Adipocyte (in vitro differentiated cells): ENCODE results near the gene ERC1.
A peak's percentile ranks its signal among the peaks of the same experiment; 100 is the strongest.

ENCODE experiments used
- DNase-seq: peaks from one replicate; pipeline ENCODE4 v3.0.0-alpha.2; 2015; ENCODE audit warnings: low read depth
- H3K27me3 ChIP-seq: replicated peaks from 2 replicates; pipeline ENCODE4 v1.7.0; 2013; ENCODE audit warnings: mild to moderate bottlenecking, low read length, moderate library complexity; ENCODE audit not compliant: control insufficient read depth, insufficient read depth
- H3K36me3 ChIP-seq: 2 replicates; pipeline ENCODE4 v1.7.0; 2013; ENCODE audit warnings: low read length, mild to moderate bottlenecking, moderate library complexity; ENCODE audit not compliant: control insufficient read depth, insufficient read depth, severe bottlenecking
- H3K4me1 ChIP-seq: 2 replicates; pipeline ENCODE4 v1.7.0; 2013; ENCODE audit warnings: mild to moderate bottlenecking, low read length, moderate library complexity; ENCODE audit not compliant: control insufficient read depth, insufficient read depth
- H3K4me3 ChIP-seq: 2 replicates; pipeline ENCODE4 v1.7.0; 2013; ENCODE audit warnings: mild to moderate bottlenecking, low read length, moderate library complexity
- H3K9ac ChIP-seq: 2 replicates; pipeline ENCODE4 v1.7.0; 2013; ENCODE audit warnings: mild to moderate bottlenecking, low read length, moderate library complexity
- H3K9me3 ChIP-seq: 2 replicates; pipeline ENCODE4 v1.7.0; 2013; ENCODE audit warnings: mild to moderate bottlenecking, low read length, moderate library complexity; ENCODE audit not compliant: control insufficient read depth

Gene ERC1

GRCh38 chr12:1107669-1108068, 116.6 kb downstream of the ERC1 start:
- Histone ChIP-seq H3K4me1 (no peaks in the 10 kb centered on the region), H3K9me3 (no peaks in the 10 kb centered on the region), H3K4me3 (no peak overlapping the region), H3K9ac (no peak overlapping the region), H3K36me3 (peaks cover 16% of the 10 kb centered on the region), H3K27me3 (no peaks in the 10 kb centered on the region)
- no peak for DNase-seq

GRCh38 chr12:1108276-1108675, 117.3 kb downstream of the ERC1 start:
- peaks cover 16% of the 10 kb centered on the region for H3K36me3 ChIP-seq
- no peak overlapping the region for H3K4me3 ChIP-seq
- H3K27me3 ChIP-seq, result no peaks in the 10 kb centered on the region
- no peaks in the 10 kb centered on the region for H3K4me1 ChIP-seq
- no peak for DNase-seq
- no peak overlapping the region for H3K9ac ChIP-seq
- H3K9me3 ChIP-seq, result no peaks in the 10 kb centered on the region

- Histone ChIP-seq H3K9me3 (no peaks in the 10 kb centered on the region), H3K27me3 (no peaks in the 10 kb centered on the region), H3K4me1 (peaks cover 15% of the 10 kb centered on the region), H3K4me3 (peak overlapping the region; percentile 12), H3K36me3 (peaks cover 14% of the 10 kb centered on the region), H3K9ac (peak overlapping the region; percentile 34)
- peak; percentile 55 for DNase-seq
These were observed 124.6 kb downstream of the ERC1 start for GRCh38 chr12:1115484-1116231.

- Histone ChIP-seq H3K4me3 (no peak overlapping the region), H3K9me3 (no peaks in the 10 kb centered on the region), H3K36me3 (peaks cover under 1% of the 10 kb centered on the region), H3K27me3 (no peaks in the 10 kb centered on the region), H3K9ac (no peak overlapping the region), H3K4me1 (peaks cover 15% of the 10 kb centered on the region)
- no peak for DNase-seq
These were observed 126.3 kb downstream of the ERC1 start for GRCh38 chr12:1117371-1117770.

GRCh38 chr12:1117970-1118563, 127.0 kb downstream of the ERC1 start:
- Histone ChIP-seq H3K4me3 (no peak overlapping the region), H3K4me1 (peaks cover 15% of the 10 kb centered on the region), H3K27me3 (no peaks in the 10 kb centered on the region), H3K9me3 (no peaks in the 10 kb centered on the region), H3K36me3 (no peaks in the 10 kb centered on the region), H3K9ac (no peak overlapping the region)
- peak; percentile 85 for DNase-seq

GRCh38 chr12:1122786-1123185, 131.8 kb downstream of the ERC1 start:
- no peak overlapping the region for H3K9ac ChIP-seq
- no peaks in the 10 kb centered on the region for H3K9me3 ChIP-seq
- H3K4me1 ChIP-seq, result no peaks in the 10 kb centered on the region
- no peaks in the 10 kb centered on the region for H3K27me3 ChIP-seq
- no peak for DNase-seq
- H3K36me3 ChIP-seq, result no peaks in the 10 kb centered on the region
- H3K4me3 ChIP-seq, result no peak overlapping the region

- Histone ChIP-seq H3K4me1 (no peaks in the 10 kb centered on the region), H3K9me3 (no peaks in the 10 kb centered on the region), H3K9ac (no peak overlapping the region), H3K27me3 (no peaks in the 10 kb centered on the region), H3K4me3 (no peak overlapping the region), H3K36me3 (no peaks in the 10 kb centered on the region)
- no peak for DNase-seq
These were observed 135.1 kb downstream of the ERC1 start for GRCh38 chr12:1126091-1126490.

- no peak for DNase-seq
- H3K4me3 ChIP-seq, result no peak overlapping the region
- H3K27me3 ChIP-seq, result no peaks in the 10 kb centered on the region
These were observed 136.0 kb downstream of the ERC1 start for GRCh38 chr12:1127021-1127420.

GRCh38 chr12:1130164-1130563, 139.1 kb downstream of the ERC1 start:
- Histone ChIP-seq H3K36me3 (no peaks in the 10 kb centered on the region), H3K9ac (no peak overlapping the region), H3K4me3 (no peak overlapping the region), H3K27me3 (no peaks in the 10 kb centered on the region), H3K9me3 (no peaks in the 10 kb centered on the region), H3K4me1 (no peaks in the 10 kb centered on the region)
- no peak for DNase-seq

More at GRCh38 chr12:1127021-1127420, 136.0 kb downstream of the ERC1 start:
- Histone ChIP-seq H3K4me1 (no peaks in the 10 kb centered on the region), H3K9ac (no peak overlapping the region), H3K36me3 (no peaks in the 10 kb centered on the region), H3K9me3 (no peaks in the 10 kb centered on the region)

- no peaks in the 10 kb centered on the region for H3K36me3 ChIP-seq
- H3K27me3 ChIP-seq, result no peaks in the 10 kb centered on the region
- H3K4me3 ChIP-seq, result no peak overlapping the region
- no peak overlapping the region for H3K9ac ChIP-seq
- DNase-seq, result no peak
- no peaks in the 10 kb centered on the region for H3K4me1 ChIP-seq
- no peaks in the 10 kb centered on the region for H3K9me3 ChIP-seq
These were observed 139.5 kb downstream of the ERC1 start for GRCh38 chr12:1130571-1130970.

GRCh38 chr12:1131811-1132224, 140.8 kb downstream of the ERC1 start:
- DNase-seq, result no peak
- Histone ChIP-seq H3K9ac (no peak overlapping the region), H3K4me3 (no peak overlapping the region), H3K9me3 (no peaks in the 10 kb centered on the region), H3K4me1 (no peaks in the 10 kb centered on the region), H3K27me3 (no peaks in the 10 kb centered on the region), H3K36me3 (peaks cover 5% of the 10 kb centered on the region)
